H9 (cell line): ENCODE measurements around the gene STH. TPM values are rescaled to one million over a fixed set of nuclear protein-coding genes. Genes with fewer than 3 reads are reported as not detected.

Experiments used
- DNase-seq: peaks from one replicate; pipeline ENCODE4 v3.0.0-alpha.2; 2017
- H2AFZ ChIP-seq: one replicate; pipeline ENCODE4 v1.6.1; 2013; ENCODE audit warnings: mild to moderate bottlenecking, low read length, control low read depth, moderate library complexity
- H2AK5ac ChIP-seq: 2 replicates; pipeline ENCODE4 v1.6.1; 2013; ENCODE audit warnings: low read length, control low read depth, mixed read lengths; ENCODE audit not compliant: insufficient read length
- H2BK120ac ChIP-seq: one replicate; pipeline ENCODE4 v1.6.1; 2013; ENCODE audit warnings: low read depth, mild to moderate bottlenecking, low read length, control low read depth, inconsistent platforms; ENCODE audit not compliant: poor library complexity, severe bottlenecking
- H2BK12ac ChIP-seq: 2 replicates; pipeline ENCODE4 v1.6.1; 2013; ENCODE audit warnings: low read length, control low read depth, mixed read lengths, low read depth; ENCODE audit not compliant: insufficient read length
- H2BK15ac ChIP-seq: 2 replicates; pipeline ENCODE4 v1.6.1; 2013; ENCODE audit warnings: low read depth, low read length, control low read depth
- H2BK20ac ChIP-seq: one replicate; pipeline ENCODE4 v1.6.1; 2013; ENCODE audit warnings: low read depth, mild to moderate bottlenecking, low read length, control low read depth, inconsistent platforms; ENCODE audit not compliant: poor library complexity, severe bottlenecking
- H2BK5ac ChIP-seq: 2 replicates; pipeline ENCODE4 v1.6.1; 2013; ENCODE audit warnings: low read length, control low read depth, mixed read lengths; ENCODE audit not compliant: insufficient read length
- H3K14ac ChIP-seq: 2 replicates; pipeline ENCODE4 v1.6.1; 2013; ENCODE audit warnings: low read length, control low read depth; ENCODE audit not compliant: insufficient read depth
- H3K18ac ChIP-seq: 2 replicates; pipeline ENCODE4 v1.6.1; 2013; ENCODE audit warnings: low read depth, mild to moderate bottlenecking, mixed read lengths, low read length, control low read depth; ENCODE audit not compliant: insufficient read length
- H3K23ac ChIP-seq: 2 replicates; pipeline ENCODE4 v1.6.1; 2013; ENCODE audit warnings: low read length, control low read depth, mixed read lengths, low read depth; ENCODE audit not compliant: insufficient read length
- H3K23me2 ChIP-seq: 2 replicates; pipeline ENCODE4 v1.6.1; 2013; ENCODE audit warnings: low read depth, mild to moderate bottlenecking, mixed read lengths, low read length, control low read depth; ENCODE audit not compliant: insufficient read length, poor library complexity, severe bottlenecking
- H3K27ac ChIP-seq: 2 replicates; pipeline ENCODE4 v1.5.1; 2013; ENCODE audit warnings: low read length, control low read depth, mixed read lengths, low read depth; ENCODE audit not compliant: insufficient read length
- H3K27me3 ChIP-seq: 2 replicates; pipeline ENCODE4 v1.6.1; 2013; ENCODE audit warnings: low read length, control low read depth, inconsistent platforms; ENCODE audit not compliant: insufficient read depth
- H3K4ac ChIP-seq: 2 replicates; pipeline ENCODE4 v1.6.1; 2013; ENCODE audit warnings: low read depth, mild to moderate bottlenecking, control low read depth, inconsistent platforms, low read length, moderate library complexity
- H3K4me1 ChIP-seq: 2 replicates; pipeline ENCODE4 v1.6.1; 2013; ENCODE audit warnings: low read length, control low read depth, inconsistent platforms; ENCODE audit not compliant: insufficient read depth
- H3K4me2 ChIP-seq: 2 replicates; pipeline ENCODE4 v1.6.1; 2013; ENCODE audit warnings: low read length, control low read depth, mixed read lengths; ENCODE audit not compliant: insufficient read length, insufficient read depth
- H3K56ac ChIP-seq: 2 replicates; pipeline ENCODE4 v1.6.1; 2013; ENCODE audit warnings: low read depth, mild to moderate bottlenecking, mixed read lengths, low read length, control low read depth; ENCODE audit not compliant: insufficient read length
- H3K79me1 ChIP-seq: 2 replicates; pipeline ENCODE4 v1.6.1; 2013; ENCODE audit warnings: low read depth, mild to moderate bottlenecking, moderate library complexity, low read length, control low read depth, inconsistent platforms; ENCODE audit not compliant: insufficient read depth, poor library complexity, severe bottlenecking
- H3K79me2 ChIP-seq: 2 replicates; pipeline ENCODE4 v1.6.1; 2013; ENCODE audit warnings: low read length, control low read depth, inconsistent platforms; ENCODE audit not compliant: insufficient read depth
- H3K9ac ChIP-seq: 2 replicates; pipeline ENCODE4 v1.6.1; 2013; ENCODE audit warnings: low read length, control low read depth, mixed read lengths; ENCODE audit not compliant: insufficient read length; ENCODE audit errors: extremely low read depth
- H3K9me3 ChIP-seq: one replicate; pipeline ENCODE4 v1.6.1; 2013; ENCODE audit warnings: low read depth, low read length, inconsistent platforms; ENCODE audit not compliant: control insufficient read depth
- H3T11ph ChIP-seq: one replicate; pipeline ENCODE4 v1.6.1; 2013; ENCODE audit warnings: mild to moderate bottlenecking, low read length, control low read depth, inconsistent platforms
- H4K20me1 ChIP-seq: one replicate; pipeline ENCODE4 v1.6.1; 2013; ENCODE audit not compliant: control insufficient read depth, insufficient read length, insufficient read depth
- H4K5ac ChIP-seq: 2 replicates; pipeline ENCODE4 v1.6.1; 2013; ENCODE audit warnings: low read depth, mild to moderate bottlenecking, mixed read lengths, low read length, control low read depth; ENCODE audit not compliant: insufficient read length
- H4K8ac ChIP-seq: replicated peaks from 2 replicates; pipeline ENCODE4 v1.6.1; 2013; ENCODE audit warnings: low read length, control low read depth, mixed read lengths, low read depth; ENCODE audit not compliant: insufficient read length
- H4K91ac ChIP-seq: 2 replicates; pipeline ENCODE4 v1.6.1; 2013; ENCODE audit warnings: low read depth, mild to moderate bottlenecking, moderate library complexity, mixed read lengths, low read length, control low read depth; ENCODE audit not compliant: insufficient read length
- H3K27ac Mint-ChIP-seq, 3 experiments: 2 replicates in 2 of 3; 3 replicates in 1 of 3; pipeline ENCODE4 v1.8.0; 2020 to 2021; ENCODE audit warnings: mixed read lengths in 3 of 3, mild to moderate bottlenecking in 1 of 3, moderate library complexity in 1 of 3
- H3K27me3 Mint-ChIP-seq: 2 replicates; pipeline ENCODE4 v1.8.0; 2021; ENCODE audit warnings: low read depth, mild to moderate bottlenecking, moderate library complexity, mixed read lengths
- H3K36me3 Mint-ChIP-seq, 3 experiments: 2 replicates in 2 of 3; 3 replicates in 1 of 3; pipeline ENCODE4 v1.8.0; 2020 to 2021; ENCODE audit warnings: low read depth in 3 of 3, mixed read lengths in 3 of 3; ENCODE audit not compliant: insufficient read depth in 1 of 3
- H3K4me1 Mint-ChIP-seq, 2 experiments: 2 replicates each; pipeline ENCODE4 v1.8.0; 2020; ENCODE audit warnings: mixed read lengths in 2 of 2
- H3K4me3 Mint-ChIP-seq, 2 experiments: 2 replicates in 1 of 2; 3 replicates in 1 of 2; pipeline ENCODE4 v1.8.0; 2020 to 2021; ENCODE audit warnings: mild to moderate bottlenecking in 2 of 2, mixed read lengths in 2 of 2, moderate library complexity in 1 of 2
- H3K9me3 Mint-ChIP-seq, 2 experiments: 2 replicates in 1 of 2; 3 replicates in 1 of 2; pipeline ENCODE4 v1.8.0; 2020; ENCODE audit warnings: mild to moderate bottlenecking in 2 of 2, mixed read lengths in 2 of 2, moderate library complexity in 1 of 2
- WGBS: extraction: QIAGEN DNeasy Blood & Tissue Kit; methylation state at CpG from one replicate; pipeline ENCODE4 v1.1.7; 2013; ENCODE audit warnings: missing lambda C conversion rate, low lambda C conversion rate, mixed read lengths; ENCODE audit not compliant: insufficient read length; ENCODE audit errors: extremely low coverage; 5-methylcytosine and 5-hydroxymethylcytosine counted together
- total RNA-seq: library from RNA; stranded (reverse); gene quantifications from 2 replicates; pipeline ENCODE4 v1.2.1, GENCODE V29; 2021
- TF ChIP-seq, protein P1 (sequence below): fragments of 200-600 bp; sonication (generic); conservative IDR thresholded peaks from 3 replicates; pipeline ENCODE4 v1.8.0; 2021; ENCODE audit warnings: antibody characterized with exemption, mild to moderate bottlenecking

STH gene
- total RNA-seq, 1 experiment from 2014 or later = not detected

DNA sequence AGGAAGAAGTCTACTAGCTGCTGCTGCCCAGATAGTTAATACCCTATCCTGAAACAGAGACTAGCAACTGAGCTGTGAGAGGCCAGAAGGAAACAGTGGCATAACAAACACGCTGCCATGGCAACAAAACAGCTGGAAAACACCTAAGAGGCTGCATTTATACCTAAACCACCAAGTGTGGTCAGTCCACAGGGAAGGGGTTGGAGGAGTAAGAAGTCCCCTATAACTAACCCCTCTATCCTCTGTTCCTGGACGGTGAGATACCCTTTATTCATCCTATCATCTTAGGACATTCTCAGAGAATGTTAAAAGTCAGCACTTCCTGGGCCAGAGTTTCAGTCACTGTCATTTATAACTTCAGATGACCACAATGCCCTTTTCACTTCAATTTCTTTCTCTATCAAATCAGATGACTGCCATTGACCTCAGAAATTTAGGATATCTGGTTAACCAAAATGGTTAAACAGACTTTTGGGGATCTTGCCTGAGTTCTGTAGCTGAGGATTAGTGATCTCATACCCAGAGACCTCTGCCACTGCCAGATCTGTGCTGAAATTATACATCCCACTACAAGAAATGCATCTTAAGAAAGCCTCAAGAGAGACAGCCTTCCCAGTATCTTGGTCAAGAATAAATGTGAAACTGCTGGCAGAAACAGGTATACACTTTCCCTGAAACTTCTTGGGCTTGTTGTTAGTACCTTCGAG, 36.2 kb downstream of the STH start:
- H3K79me2 ChIP-seq = no peaks in the 10 kb centered on the region
- H3K27ac Mint-ChIP-seq = no peak overlapping the region; a peak in 1 of 7 replicates
- no peaks in the 10 kb centered on the region for H3K27me3 ChIP-seq
- peaks cover 55 to 99% (median 95%) of the 10 kb centered on the region in 3 experiments for H3K36me3 Mint-ChIP-seq
- DNase-seq = no peak
- H3K4me1 Mint-ChIP-seq = peaks cover 2 to 4% of the 10 kb centered on the region in 2 experiments; a peak in 2 of 4 replicates
- H2BK5ac ChIP-seq = no peak overlapping the region
- TF ChIP-seq, protein P1, sequence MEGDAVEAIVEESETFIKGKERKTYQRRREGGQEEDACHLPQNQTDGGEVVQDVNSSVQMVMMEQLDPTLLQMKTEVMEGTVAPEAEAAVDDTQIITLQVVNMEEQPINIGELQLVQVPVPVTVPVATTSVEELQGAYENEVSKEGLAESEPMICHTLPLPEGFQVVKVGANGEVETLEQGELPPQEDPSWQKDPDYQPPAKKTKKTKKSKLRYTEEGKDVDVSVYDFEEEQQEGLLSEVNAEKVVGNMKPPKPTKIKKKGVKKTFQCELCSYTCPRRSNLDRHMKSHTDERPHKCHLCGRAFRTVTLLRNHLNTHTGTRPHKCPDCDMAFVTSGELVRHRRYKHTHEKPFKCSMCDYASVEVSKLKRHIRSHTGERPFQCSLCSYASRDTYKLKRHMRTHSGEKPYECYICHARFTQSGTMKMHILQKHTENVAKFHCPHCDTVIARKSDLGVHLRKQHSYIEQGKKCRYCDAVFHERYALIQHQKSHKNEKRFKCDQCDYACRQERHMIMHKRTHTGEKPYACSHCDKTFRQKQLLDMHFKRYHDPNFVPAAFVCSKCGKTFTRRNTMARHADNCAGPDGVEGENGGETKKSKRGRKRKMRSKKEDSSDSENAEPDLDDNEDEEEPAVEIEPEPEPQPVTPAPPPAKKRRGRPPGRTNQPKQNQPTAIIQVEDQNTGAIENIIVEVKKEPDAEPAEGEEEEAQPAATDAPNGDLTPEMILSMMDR = no peak
- no peak overlapping the region for H2BK12ac ChIP-seq
- H3K23me2 ChIP-seq = no peaks in the 10 kb centered on the region
- H3K4me3 Mint-ChIP-seq = no peak overlapping the region
- H3K9me3 Mint-ChIP-seq = no peaks in the 10 kb centered on the region
- H2BK20ac ChIP-seq = no peak overlapping the region
- H2BK120ac ChIP-seq = no peak overlapping the region
- no peak overlapping the region for H2BK15ac ChIP-seq
- no peaks in the 10 kb centered on the region for H4K20me1 ChIP-seq
- no peak overlapping the region for H3K27ac ChIP-seq
- no peak overlapping the region for H3K4ac ChIP-seq
- no peak overlapping the region for H3T11ph ChIP-seq
- no peak overlapping the region for H4K5ac ChIP-seq
- no peak overlapping the region for H3K56ac ChIP-seq
- H3K4me2 ChIP-seq = no peak overlapping the region
- no peak overlapping the region for H4K91ac ChIP-seq
- no peaks in the 10 kb centered on the region for H3K4me1 ChIP-seq
- peaks cover 2% of the 10 kb centered on the region; the same call in 1 of the 2 replicates for H3K27me3 Mint-ChIP-seq
- WGBS = no CpG with 5 or more reads among the region's 3 CpGs
- no peak overlapping the region for H4K8ac ChIP-seq
- no peaks in the 10 kb centered on the region for H3K79me1 ChIP-seq
- H3K9me3 ChIP-seq = no peaks in the 10 kb centered on the region
- H2AK5ac ChIP-seq = no peak overlapping the region
- no peak overlapping the region for H2AFZ ChIP-seq
- H3K9ac ChIP-seq = no peak overlapping the region
- H3K18ac ChIP-seq = no peak overlapping the region
- H3K23ac ChIP-seq = no peak overlapping the region
- no peak overlapping the region for H3K14ac ChIP-seq
